Ishikawa (cell line): ENCODE data around the gene PELI2.

Experiments
- CEBPB ChIP-seq: IDR thresholded peaks from 2 replicates; pipeline ENCODE4 v1.6.1; 2012
- CREB1 ChIP-seq: IDR thresholded peaks from 2 replicates; pipeline ENCODE4 v1.6.1; 2012; ENCODE audit warnings: low read depth
- EGR1 ChIP-seq: IDR thresholded peaks from 2 replicates; pipeline ENCODE4 v1.6.1; 2012
- EP300 ChIP-seq: IDR thresholded peaks from 2 replicates; pipeline ENCODE4 v1.6.1; 2012; ENCODE audit warnings: borderline replicate concordance
- FOXM1 ChIP-seq: IDR thresholded peaks from 2 replicates; pipeline ENCODE4 v1.6.1; 2012; ENCODE audit warnings: low read depth, borderline replicate concordance
- RAD21 ChIP-seq: IDR thresholded peaks from 2 replicates; pipeline ENCODE4 v1.6.1; 2012; ENCODE audit warnings: low read depth
- REST ChIP-seq: IDR thresholded peaks from 2 replicates; pipeline ENCODE4 v1.6.1; 2012; ENCODE audit warnings: low read depth, mild to moderate bottlenecking
- TCF12 ChIP-seq: IDR thresholded peaks from 2 replicates; pipeline ENCODE4 v1.6.1; 2012; ENCODE audit warnings: low read depth
- TEAD4 ChIP-seq: IDR thresholded peaks from 2 replicates; pipeline ENCODE4 v1.6.1; 2012
- YY1 ChIP-seq: IDR thresholded peaks from 2 replicates; pipeline ENCODE4 v1.6.1; 2012; ENCODE audit warnings: low read depth

GRCh38 chr14:56137453-56137807 lies 19.2 kb downstream of the PELI2 start:
- TF ChIP-seq FOXM1 (no peak), TEAD4 (no peak), YY1 (no peak), CREB1 (no peak), CEBPB (no peak), EGR1 (no peak), REST (no peak), EP300 (no peak), RAD21 (no peak), TCF12 (no peak)
